HEK293T (cell line): ENCODE data around the gene BMPER.

Experiments used
- BHLHE40 ChIP-seq: fragments of 450-650 bp; IDR thresholded peaks from 2 replicates; pipeline ENCODE4 v1.6.1; 2016; ENCODE audit warnings: mild to moderate bottlenecking, moderate library complexity, borderline replicate concordance
- FOXK2 ChIP-seq: fragments of 450-650 bp; IDR thresholded peaks from 2 replicates; pipeline ENCODE4 v1.6.1; 2016; ENCODE audit warnings: mild to moderate bottlenecking
- FOXM1 ChIP-seq: fragments of 450-650 bp; IDR thresholded peaks from 2 replicates; pipeline ENCODE4 v1.6.1; 2017; ENCODE audit warnings: mild to moderate bottlenecking, borderline replicate concordance
- L3MBTL2 ChIP-seq: fragments of 450-650 bp; conservative IDR thresholded peaks from 2 replicates; pipeline ENCODE4 v1.6.1; 2016; ENCODE audit warnings: mild to moderate bottlenecking
- TARDBP ChIP-seq: fragments of 450-650 bp; IDR thresholded peaks from 2 replicates; pipeline ENCODE4 v1.6.1; 2016

GRCh38 chr7:34165466-34165865, 260.1 kb downstream of the BMPER start:
- TF ChIP-seq FOXM1 (no peak), L3MBTL2 (no peak), TARDBP (no peak), FOXK2 (no peak), BHLHE40 (no peak)
